DLD1 (cell line): Measurements from ENCODE around the gene TADA2B.

Source experiments
- in situ Hi-C: cut with HindIII; loops from 2 replicates; pipeline ENCODE4 v1.10.0; 2017; ENCODE audit warnings: low sequenced_read_pairs

TADA2B gene, protein sequence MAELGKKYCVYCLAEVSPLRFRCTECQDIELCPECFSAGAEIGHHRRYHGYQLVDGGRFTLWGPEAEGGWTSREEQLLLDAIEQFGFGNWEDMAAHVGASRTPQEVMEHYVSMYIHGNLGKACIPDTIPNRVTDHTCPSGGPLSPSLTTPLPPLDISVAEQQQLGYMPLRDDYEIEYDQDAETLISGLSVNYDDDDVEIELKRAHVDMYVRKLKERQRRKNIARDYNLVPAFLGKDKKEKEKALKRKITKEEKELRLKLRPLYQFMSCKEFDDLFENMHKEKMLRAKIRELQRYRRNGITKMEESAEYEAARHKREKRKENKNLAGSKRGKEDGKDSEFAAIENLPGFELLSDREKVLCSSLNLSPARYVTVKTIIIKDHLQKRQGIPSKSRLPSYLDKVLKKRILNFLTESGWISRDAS

DNA sequence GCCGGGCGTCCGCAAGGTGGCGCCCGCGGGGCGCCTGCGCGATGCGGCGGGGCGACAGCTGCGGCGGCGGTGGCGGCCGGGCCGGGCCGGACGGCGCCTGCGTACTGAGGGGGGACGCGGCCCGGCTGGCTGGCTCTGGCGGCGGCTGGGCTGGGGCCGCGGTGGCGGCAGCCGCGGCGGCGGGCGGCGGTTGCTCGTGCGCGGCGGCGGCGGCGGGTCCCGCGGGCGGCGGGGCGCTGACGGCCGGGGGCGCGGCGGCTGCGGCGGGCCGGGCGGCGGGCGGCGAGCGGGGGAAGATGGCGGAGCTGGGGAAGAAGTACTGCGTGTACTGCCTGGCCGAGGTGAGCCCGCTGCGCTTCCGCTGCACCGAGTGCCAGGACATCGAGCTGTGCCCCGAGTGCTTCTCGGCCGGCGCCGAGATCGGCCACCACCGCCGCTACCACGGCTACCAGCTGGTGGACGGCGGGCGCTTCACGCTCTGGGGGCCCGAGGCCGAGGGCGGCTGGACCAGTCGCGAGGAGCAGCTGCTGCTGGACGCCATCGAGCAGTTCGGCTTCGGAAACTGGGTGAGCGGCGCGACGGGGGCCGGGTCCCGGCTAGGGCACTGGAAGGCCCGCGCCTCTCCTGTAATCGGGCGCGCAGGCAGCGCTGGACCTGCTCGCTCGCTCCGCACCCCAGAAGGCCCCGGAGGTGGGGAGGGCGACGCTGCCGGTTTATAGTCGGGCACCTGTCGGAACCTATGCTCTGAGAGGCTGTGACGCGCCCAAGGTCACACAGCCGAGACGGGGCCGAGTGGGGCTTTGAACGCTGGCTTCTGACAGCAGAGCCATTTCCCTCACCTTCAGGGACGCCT is at the start of gene TADA2B:
TADA2B (plus strand) TSS at position 89 of the 853 bp plus-strand sequence; CDS start at position 297, 208 bp downstream.
- in situ Hi-C loops: no loop called here

DNA sequence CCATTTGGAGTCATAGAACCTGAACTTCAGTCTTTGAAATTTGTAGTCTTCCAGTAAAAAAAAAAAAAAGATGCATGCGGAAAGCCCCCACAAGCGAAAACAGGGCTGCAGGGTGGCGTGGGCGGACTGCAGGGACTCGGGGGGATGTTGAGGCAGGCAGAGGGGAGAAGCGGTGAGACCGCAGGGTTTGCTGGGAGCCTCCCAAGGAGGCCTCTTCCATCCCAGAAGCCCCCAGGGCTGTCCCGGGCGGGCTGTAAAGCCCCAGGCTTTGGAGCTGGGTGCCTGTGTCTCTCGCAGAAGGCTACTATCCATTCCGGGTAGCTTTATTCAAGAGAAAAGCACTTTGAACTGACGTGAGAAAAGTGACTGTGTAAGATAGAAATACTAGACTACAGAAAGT is 46.7 kb upstream of the TADA2B start:
- in situ Hi-C loops: no loop called here

DNA sequence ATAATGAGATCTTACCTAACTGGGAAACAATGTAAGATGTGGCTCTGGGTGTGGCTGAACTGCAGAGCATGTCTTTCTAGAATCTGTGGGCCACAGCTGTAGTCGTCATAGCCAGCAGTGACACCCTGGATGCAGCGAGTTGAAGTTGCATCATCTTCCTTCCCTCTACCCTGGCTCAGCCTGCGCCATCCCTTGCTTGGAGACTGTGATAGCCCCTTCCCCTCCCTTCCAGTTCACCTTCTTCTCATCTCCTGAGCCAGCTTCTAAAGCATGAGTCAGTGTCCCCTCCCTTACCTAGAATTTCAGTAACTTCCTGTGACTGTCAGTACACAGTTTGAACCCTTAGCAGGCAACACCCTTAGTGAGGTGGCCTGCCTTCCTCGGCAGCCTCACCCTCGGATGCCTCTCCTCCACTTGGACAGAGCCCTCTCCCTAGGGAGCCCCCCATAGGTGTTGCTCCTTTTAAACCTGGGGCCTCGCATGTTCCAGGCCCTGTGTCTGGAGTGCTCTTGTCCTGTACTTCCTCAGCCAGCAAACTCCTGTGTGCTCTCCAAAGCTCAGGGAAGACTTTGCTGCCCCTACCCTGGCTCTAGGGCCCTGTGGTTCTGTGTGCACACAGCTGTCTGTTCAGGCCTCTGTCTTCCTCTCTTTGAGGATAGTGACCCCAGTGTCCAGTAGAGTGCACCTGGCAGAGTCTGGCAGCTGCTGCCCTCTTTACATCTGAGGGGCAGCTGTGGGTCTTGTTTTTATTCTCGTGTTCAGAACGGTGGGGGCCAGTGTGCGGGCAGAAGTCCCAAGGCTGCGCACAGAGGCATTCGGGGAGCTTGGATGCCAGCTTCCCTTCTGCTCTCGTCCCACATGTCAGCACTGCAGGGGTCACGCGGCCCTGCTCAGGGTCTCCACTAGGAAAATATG is 43.7 kb upstream of the TADA2B start:
- in situ Hi-C loops: no loop called here

DNA sequence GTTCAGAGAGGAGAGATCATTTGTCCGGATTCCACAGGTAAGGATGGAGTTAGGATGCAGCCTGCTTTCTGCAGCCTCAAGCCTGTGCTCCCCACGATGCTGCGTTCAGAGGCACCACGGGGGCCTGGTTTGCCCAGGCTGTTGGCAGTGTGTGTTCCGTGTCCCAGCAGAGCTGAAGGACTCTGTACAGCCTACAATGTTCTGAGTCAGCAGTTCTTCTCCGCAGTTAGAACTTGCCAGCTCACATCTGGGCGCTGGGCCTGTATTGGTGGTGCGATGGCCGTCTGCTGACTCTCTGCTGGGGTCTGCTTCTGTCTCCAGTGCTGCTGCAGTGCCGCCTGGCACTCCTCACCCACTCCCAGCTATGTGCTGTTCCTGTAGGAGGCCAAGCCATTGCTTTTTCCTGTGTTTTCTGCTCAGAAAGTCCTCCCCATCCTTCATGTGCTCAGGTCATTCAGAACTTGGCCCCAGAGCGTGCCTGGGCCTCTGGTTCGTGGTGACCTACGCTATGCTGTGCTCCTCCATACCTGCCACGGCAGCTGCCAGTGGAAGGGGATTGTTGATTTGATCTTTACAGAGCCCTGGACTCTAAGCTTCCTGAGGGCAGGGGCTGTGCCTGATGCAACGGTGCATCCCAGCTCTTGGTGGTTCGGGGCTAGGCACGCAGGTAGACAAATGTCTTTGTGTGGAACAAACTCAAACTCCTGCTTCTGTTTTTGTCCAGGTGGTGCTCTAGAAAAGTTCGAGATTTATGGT is 42.6 kb upstream of the TADA2B start:
- in situ Hi-C loops: no loop called here

DNA sequence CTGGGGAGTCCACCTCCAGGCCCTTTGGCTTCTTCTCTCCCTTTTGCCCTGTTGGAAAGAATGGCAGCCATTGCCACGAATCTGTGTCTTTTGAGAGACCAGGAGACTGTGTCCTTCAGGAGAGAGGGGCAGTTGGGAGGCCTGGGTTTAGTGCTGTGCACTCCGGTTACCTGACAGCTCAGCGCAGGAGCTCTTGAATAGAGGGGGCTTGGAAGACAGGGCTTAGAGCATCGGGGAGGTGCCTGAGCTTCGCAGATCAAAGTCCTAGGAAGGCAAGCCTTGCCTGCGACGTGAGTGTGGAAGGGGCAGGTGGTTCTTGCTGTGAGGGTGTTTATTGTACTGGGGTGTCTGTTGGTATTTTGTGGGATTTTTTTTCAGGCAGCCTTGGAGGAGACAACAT is 41.9 kb upstream of the TADA2B start:
- in situ Hi-C loops: no loop called here

DNA sequence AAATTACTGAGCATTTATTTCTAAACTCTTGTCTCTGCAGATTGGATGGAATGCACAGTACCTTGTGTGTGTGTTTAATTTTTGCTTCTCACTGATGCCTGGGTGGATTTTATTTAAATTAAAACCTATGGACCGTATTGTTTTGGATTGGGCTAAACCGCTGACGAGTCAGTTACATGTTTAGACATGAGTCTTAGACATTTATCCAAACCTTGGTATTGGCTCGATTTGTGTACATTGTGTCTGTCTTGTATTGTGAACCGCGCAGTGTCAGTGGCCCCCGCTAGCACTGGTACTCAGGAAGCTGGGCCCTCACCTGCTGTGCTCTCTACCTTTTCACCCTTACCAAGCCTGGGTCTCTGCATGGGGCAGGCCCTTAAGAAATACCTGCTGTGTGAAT is 40.8 kb upstream of the TADA2B start:
- in situ Hi-C loops: no loop called here

DNA sequence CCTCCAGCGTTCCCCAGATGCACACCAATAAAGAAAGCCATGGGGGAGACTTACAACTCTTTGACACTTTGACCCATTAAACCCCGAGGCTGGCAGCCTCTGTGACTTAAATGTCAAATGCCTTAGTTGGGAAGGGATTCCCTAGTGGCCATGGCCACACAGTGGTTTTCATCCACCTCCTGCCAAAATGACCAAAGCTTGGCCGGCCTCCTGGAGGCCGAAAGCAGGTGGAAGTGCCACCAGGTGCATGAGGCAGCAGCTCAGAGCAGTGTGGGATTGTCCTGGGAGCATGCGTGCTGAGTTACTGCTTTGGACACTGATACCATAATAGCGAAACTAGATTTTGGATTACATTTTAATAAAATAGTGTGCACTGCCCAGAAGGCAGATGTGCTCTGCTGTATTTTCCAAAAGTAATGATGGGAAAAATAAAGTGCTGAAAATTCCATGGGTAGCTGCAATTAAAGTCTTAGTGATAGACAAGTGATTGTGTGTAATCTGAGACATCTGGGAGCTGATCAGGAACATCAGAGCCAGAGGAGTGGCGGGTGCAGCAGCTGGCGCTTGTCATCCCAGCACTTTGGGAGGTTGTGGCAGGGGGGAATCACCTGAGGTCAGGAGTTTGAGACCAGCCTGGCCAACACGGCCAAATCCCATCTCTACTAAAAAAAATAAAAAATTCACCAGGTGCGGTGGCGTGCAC is 39.8 kb upstream of the TADA2B start:
- in situ Hi-C loops: no loop called here

DNA sequence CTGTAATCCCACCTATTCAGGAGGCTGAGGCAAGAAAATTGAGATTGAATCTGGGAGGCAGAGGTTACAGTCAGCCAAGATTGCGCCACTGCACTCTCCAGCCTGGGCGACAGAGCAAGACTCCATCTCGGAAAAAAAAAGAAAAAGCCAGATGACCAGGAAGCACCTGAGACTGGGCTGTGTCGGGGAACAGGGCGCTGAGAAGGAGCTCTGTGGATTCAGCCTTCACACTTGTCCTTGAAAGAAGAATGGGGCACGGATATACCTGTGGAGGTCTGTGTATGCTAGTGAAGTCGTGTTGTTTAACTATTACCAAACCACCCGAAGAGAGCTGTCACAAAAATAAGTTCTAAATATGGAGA is 39.3 kb upstream of the TADA2B start:
- in situ Hi-C loops: no loop called here

DNA sequence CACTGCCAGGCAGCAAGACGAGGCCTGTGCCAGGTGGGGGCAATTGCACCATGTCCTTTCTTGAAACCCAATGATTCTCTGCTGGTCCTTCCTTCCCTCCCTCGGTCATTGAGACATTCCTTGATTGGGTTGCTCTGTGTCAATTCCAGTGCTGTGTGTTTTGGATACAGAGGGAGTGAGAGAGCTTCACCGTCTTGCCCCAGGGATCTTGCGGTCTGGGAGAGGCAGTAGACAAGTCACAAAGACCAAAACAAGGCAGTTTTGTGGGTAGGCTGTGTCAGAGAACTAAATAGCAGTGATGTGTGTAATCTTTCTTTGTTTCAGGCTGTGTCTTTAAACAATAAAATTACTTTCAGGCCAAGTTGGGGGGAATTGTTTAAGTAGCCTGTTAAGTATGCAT is 38.8 kb upstream of the TADA2B start:
- in situ Hi-C loops: no loop called here

DNA sequence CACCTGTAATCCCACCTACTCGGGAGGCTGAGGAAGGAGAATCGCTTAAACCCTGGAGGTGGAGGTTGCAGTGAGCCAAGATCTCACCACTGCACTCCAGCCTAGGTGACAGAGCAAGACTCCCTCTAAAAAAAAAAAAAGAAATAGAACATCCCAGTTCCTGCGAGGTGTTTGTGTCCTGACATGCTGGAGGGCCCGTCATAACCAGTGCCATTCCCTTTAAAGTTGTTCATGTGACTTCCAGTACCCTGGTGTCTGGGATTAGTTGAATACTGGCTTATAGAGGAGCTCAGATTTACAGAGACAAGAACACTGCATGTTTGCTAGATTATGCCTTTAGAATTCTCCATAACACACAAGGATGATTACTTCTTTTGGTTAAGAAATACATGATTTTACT is 37.6 kb upstream of the TADA2B start:
- in situ Hi-C loops: no loop called here

DNA sequence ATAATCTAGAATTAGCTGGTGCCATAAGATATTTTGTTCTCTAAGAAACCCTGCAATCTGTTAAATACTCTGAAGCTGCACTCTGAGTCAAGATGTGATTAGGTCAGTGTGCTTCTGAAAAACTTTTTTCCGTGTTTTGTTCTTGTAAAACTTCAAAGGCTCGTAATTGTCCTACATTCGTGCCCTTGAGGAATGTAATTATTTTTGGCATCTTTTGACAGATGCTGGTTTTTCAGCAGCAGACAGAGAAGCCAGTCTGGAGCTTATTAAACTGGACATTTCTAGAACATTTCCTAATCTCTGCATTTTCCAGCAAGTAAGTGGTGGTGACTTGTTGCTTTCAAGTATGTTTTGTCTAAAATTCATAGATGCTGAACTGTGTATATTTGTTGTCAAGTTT is 36.8 kb upstream of the TADA2B start:
- in situ Hi-C loops: no loop called here

DNA sequence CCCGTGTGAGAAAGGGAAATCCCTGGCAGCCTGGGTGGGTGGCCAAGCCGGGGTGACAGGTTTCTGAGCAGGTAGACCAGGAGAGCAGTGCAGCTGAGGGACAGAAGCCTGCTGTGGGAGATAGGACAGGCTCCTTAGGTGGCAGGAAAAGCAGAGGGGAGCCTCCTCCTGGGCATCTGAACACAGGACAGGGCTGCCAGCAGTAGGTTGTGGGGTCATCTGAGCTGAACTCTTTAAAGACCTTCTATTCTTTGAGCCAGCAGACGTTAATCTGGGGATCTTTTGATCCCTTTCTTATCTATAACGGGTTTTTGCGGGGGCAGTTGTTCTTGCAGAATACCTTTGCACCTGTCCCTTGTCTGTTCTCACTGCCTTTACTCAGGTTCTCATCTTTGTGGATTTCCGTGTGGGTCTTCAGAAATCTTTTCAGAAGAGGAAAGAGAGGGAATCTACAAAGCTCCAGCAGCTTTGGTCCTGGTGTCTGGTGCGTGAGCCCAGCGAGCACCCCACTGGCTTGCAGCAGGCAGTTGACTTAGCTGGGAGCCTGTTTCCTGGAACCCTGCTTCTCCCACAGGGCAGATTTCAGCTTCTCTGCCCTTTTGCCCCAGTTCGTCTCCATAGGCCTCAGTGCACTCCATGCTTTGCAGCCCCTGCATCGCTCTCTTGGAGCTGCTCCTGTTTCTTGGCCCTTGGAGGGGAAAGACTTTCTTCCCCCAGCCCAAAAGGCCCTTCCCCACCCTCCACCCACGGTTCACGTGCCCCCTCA is 35.8 kb upstream of the TADA2B start:
- in situ Hi-C loops: no loop called here

DNA sequence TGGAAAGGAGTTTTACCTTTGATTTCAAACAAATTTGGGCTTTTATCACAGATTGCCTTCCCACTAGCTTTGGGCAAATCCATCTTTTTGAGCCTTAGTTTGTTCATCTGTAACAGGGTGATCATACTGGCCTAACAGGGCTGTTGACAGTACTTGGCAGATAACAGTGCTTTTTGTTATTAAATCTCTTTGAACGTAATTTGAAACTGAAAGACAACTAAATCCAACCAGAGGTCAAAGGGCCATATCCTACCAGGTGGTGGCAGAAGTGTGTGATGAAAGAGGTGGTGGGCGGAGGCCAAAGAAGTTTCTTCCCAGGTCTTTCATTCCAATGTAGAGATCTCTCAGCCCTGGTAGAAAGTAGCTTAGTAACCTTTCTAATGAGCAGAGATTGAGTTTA is 35.2 kb upstream of the TADA2B start:
- in situ Hi-C loops: no loop called here

DNA sequence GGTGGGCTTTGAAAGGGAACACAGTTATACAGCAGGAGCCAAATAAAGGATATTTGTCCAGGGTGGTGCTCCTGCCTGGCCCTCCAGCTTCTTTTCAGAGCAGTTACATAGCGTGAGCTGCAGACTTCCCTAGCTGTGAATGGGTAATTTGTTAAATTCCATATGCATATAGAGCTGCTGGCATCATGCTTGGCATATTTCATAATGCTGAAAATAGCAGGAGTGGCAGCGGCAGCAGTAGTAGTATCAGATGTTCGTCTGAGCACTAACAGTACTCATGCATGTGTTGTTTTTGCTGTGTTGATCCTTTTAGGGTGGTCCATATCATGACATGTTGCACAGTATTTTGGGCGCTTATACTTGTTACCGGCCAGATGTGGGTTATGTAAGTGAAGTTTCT is 33.6 kb upstream of the TADA2B start:
- in situ Hi-C loops: no loop called here

DNA sequence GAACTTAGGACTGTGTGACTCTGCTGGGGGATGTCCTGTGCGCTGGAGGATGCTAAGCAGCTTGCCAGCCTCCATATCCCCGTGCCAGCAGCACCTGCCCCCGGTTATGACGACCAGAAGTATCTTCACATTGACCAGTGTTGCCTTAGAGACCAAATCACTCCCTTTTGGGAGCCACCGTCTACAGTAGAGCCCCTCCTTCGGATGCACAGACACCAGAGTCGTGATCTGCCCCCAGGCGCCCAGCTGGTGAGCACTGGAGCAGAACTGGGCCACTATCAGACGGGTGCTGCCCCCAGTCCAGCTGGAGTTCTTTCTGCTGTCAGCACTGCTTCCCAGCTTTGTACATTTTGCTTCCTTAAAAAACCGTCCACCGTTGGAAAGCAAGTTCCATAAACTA is 30.0 kb upstream of the TADA2B start:
- in situ Hi-C loops: no loop called here

DNA sequence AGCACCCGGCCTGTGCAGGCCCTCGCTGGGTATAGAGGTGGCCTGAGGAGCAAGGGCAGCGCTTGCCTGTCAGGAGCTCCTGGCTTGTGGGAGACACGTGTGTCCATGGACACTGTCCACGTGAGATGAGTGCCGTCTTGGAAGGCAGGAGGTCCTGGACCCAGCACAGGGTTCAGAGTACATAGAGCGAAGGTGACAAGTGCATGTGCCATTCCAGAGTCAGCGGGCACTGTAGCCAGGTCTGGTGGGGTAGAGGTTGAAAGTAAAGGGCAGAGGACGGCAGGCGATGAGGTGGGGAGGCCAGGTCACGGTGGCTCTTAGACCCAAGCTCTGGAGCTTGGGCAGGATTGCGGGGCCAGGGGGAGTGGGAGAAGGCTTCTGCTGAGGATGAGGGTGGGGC is 28.4 kb upstream of the TADA2B start:
- in situ Hi-C loops: no loop called here

DNA sequence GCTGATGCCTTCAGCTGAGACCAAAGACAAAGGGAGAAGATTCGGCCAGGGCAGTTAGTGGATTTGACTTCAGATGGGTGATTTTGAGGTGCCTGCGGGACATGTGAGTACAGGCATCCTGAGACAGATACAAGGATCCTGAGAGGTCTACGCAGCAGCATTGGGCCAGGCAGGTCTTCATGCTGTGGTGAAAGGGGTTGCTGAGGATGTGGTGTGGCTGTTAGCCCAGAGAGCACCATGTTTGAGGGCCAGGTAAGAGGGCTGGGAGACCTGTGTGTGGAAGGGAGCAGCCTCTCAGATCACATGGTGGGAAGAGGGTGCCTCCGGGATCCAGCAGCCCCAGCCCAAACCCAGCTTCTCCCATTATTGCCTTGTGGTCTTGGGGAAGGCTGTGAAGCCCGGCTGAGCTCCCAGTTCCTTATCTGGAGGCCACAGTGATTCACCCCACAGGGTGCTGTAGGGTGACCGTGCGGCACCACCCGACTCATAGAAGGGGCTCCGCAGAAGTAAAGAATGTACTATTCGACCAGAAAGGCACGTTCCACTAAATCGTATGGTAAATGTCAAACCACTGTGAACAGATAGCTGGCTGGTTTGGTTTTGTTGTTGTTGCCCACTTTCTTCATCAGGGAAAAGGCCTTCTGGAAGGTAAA is 27.7 kb upstream of the TADA2B start:
- in situ Hi-C loops: no loop called here

DNA sequence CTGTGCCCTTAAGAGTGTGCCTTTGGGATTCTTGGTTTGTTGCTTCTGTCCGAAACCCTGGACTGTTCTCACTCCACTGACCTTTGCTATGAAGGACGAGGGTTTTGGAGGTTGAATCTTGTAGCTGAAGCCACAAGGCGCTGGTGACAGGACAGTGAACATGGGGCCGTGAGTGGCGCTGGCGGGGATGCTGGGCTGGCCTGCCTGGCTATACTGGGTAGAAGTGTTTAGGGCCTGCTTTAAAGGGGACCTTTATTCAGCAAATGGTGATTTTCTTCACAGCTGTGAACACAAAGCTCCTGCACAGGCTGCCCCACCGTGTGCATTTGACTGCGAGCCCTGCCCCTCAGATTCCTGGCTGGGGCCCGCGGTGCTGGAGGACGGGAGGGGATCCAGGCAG is 27.1 kb upstream of the TADA2B start:
- in situ Hi-C loops: no loop called here

DNA sequence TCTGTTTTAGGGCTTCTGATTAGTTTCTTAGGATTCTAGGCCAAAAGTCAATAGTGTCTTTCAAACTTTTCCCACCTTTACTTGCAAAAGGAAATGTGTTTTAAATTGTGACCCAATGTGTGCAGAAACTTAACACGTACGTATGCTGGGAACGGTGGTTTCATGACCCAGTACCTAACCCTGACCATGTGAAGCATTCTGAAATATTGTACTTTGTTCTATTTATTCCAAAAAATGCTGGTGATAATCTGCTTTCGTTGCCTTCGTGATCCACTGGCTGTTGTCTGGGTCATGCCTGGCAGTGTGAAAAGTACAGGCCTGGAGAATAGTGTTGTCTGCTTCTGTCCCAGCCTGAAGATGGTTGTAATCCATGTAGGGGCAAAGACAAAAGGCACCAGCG is 26.7 kb upstream of the TADA2B start:
- in situ Hi-C loops: no loop called here
